ENCODE results near the gene COL12A1.

DNA sequence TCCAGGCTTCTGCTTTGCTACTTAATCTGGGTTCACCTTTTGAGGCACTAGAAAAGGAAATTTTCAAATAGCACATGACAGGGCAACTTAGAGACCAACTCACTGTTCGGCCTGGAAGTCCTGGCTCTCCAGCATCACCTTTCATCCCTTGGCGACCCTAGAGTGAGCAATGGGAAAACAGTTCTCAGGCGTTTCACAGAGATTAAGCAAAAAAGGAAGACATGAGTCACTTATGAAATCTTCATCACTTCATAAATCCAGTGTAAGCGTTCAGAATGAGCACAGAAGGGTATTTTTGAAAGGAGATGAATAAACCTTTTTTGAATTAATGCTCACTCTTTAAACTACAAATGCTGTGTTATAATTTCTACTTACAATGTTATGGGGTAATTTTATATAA, 104.0 kb downstream of the COL12A1 start:
- TF ChIP-seq, protein P1, sequence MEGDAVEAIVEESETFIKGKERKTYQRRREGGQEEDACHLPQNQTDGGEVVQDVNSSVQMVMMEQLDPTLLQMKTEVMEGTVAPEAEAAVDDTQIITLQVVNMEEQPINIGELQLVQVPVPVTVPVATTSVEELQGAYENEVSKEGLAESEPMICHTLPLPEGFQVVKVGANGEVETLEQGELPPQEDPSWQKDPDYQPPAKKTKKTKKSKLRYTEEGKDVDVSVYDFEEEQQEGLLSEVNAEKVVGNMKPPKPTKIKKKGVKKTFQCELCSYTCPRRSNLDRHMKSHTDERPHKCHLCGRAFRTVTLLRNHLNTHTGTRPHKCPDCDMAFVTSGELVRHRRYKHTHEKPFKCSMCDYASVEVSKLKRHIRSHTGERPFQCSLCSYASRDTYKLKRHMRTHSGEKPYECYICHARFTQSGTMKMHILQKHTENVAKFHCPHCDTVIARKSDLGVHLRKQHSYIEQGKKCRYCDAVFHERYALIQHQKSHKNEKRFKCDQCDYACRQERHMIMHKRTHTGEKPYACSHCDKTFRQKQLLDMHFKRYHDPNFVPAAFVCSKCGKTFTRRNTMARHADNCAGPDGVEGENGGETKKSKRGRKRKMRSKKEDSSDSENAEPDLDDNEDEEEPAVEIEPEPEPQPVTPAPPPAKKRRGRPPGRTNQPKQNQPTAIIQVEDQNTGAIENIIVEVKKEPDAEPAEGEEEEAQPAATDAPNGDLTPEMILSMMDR (conservative IDR thresholded peaks at IDR 0.05): no peak
- TF ChIP-seq EZH2 (IDR thresholded peaks at IDR 0.05; ENCODE audit: low read depth): no peak
